Fibroblast of lung (primary cell): Measurements from ENCODE around the gene BRCC3.

Experiments
- EZH2 ChIP-seq: IDR thresholded peaks from 2 replicates; pipeline ENCODE4 v1.5.1; 2012; ENCODE audit warnings: low read length, control low read depth, mild to moderate bottlenecking; ENCODE audit errors: missing control alignments
- TF ChIP-seq, protein P1 (sequence below), 2 donors: IDR thresholded peaks in 1 of 2; conservative IDR thresholded peaks in 1 of 2; 1 replicate in 1 of 2; 2 replicates in 1 of 2; pipeline ENCODE4 v1.5.1; 2011 to 2012; ENCODE audit warnings: low read length in 2 of 2, control low read depth in 1 of 2, inconsistent platforms in 1 of 2, low read depth in 1 of 2, mild to moderate bottlenecking in 1 of 2

DNA sequence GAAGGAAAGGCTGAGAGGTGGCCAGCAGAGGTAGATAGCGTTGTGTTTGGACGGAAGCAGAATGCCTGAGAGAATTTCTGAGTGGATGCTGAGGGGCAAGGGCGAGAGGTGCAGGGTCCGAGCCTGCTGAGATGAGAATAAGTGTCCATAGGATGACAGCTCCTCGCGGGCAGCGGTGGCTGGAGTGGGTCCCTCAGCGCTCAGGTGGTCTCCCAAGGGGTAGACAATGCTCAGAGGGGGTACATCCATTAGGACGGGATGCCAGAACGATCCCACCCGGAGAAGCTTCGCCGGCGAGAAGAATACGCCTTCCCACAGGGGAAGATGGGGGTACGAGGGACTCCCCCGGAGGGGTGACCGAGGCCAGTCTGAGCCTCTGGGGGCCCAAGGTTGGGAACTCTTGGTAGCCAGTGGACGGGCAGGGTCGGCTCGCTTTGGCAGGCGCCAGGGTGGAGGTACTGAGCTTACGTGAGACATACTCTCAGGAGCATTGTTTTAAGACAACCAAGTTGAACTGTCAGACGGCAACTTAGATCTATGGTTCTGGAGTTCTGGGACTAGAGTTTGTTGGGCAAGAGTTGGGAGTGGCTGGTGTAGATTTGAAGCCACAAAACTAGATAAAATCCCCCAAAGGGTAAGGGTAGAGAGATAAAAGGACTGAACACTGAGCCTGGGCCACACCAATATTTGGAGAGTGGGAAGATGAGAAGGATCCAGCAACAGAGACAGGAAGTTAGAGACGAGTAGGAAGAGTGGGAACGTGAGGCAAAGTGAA is 15.8 kb downstream of the BRCC3 start:
- TF ChIP-seq, protein P1, sequence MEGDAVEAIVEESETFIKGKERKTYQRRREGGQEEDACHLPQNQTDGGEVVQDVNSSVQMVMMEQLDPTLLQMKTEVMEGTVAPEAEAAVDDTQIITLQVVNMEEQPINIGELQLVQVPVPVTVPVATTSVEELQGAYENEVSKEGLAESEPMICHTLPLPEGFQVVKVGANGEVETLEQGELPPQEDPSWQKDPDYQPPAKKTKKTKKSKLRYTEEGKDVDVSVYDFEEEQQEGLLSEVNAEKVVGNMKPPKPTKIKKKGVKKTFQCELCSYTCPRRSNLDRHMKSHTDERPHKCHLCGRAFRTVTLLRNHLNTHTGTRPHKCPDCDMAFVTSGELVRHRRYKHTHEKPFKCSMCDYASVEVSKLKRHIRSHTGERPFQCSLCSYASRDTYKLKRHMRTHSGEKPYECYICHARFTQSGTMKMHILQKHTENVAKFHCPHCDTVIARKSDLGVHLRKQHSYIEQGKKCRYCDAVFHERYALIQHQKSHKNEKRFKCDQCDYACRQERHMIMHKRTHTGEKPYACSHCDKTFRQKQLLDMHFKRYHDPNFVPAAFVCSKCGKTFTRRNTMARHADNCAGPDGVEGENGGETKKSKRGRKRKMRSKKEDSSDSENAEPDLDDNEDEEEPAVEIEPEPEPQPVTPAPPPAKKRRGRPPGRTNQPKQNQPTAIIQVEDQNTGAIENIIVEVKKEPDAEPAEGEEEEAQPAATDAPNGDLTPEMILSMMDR (conservative IDR thresholded peaks at IDR 0.05 in 1 of 2, IDR thresholded peaks at IDR 0.05 in 1 of 2; ENCODE audit: low read depth in 1 of 2, low read length in 2 of 2): no peak
- TF ChIP-seq EZH2: no peak
